Stimulated activated CD8-positive, alpha-beta memory T cell treated with anti-CD3 and anti-CD28 coated beads, Interleukin-12 subunit alpha, Interleukin-12 subunit beta, amount 100 ng/mL, for 1 hour (primary cell): ENCODE data around the gene CEPT1.
"Not testable (repeated sequence)": the region's sequence is repeated elsewhere in the genome, so short reads cannot be mapped to it uniquely, and the experiment has no call there.

Source experiments
- DNase-seq: peaks from one replicate; pipeline ENCODE4 v3.0.0-alpha.2; 2020; ENCODE audit warnings: low read depth

CEPT1 gene

GRCh38 chr1:111211921-111212320 is 71.9 kb downstream of the CEPT1 start:
- DNase-seq: no peak

- no peak for DNase-seq
Observed at GRCh38 chr1:111212634-111213335, 72.8 kb downstream of the CEPT1 start.

GRCh38 chr1:111213412-111213811 is 73.4 kb downstream of the CEPT1 start:
- DNase-seq: no peak

- no peak for DNase-seq
Observed at GRCh38 chr1:111214074-111214801, 74.2 kb downstream of the CEPT1 start.

- DNase-seq: peak; percentile 39
Observed at GRCh38 chr1:111214884-111215283, 74.9 kb downstream of the CEPT1 start.

- DNase-seq: not testable (repeated sequence)
Observed at GRCh38 chr1:111215285-111215684, 75.3 kb downstream of the CEPT1 start.

- no peak for DNase-seq
Observed at GRCh38 chr1:111216751-111217150, 76.7 kb downstream of the CEPT1 start.

GRCh38 chr1:111217183-111217910 is 77.3 kb downstream of the CEPT1 start:
- DNase-seq: no peak

GRCh38 chr1:111218701-111219556 is 78.9 kb downstream of the CEPT1 start:
- DNase-seq: no peak

- no peak for DNase-seq
Observed at GRCh38 chr1:111219557-111220286, 79.7 kb downstream of the CEPT1 start.

GRCh38 chr1:111220302-111220890 is 80.4 kb downstream of the CEPT1 start:
- DNase-seq: no peak

- DNase-seq: no peak
Observed at GRCh38 chr1:111221276-111221632, 81.2 kb downstream of the CEPT1 start.

- no peak for DNase-seq
Observed at GRCh38 chr1:111221633-111222291, 81.7 kb downstream of the CEPT1 start.

GRCh38 chr1:111222308-111223125 is 82.5 kb downstream of the CEPT1 start:
- peak; percentile 69 for DNase-seq

- DNase-seq: no peak
Observed at GRCh38 chr1:111223126-111223685, 83.2 kb downstream of the CEPT1 start.

- DNase-seq: no peak
Observed at GRCh38 chr1:111225091-111225490, 85.1 kb downstream of the CEPT1 start.

GRCh38 chr1:111225717-111226400 is 85.8 kb downstream of the CEPT1 start:
- DNase-seq: no peak

- DNase-seq: no peak
Observed at GRCh38 chr1:111227434-111227833, 87.4 kb downstream of the CEPT1 start, which contains the start of gene CHI3L2. CHI3L2 (plus strand) TSS chr1:111227713; CDS start chr1:111227730, 17 bp downstream.
